GM19468 (cell line): ENCODE results near the gene BEAN1.
A peak's percentile ranks its signal among the peaks of the same experiment; 100 is the strongest.

ENCODE experiments used
- ATAC-seq: cut with Tn5 transposase; IDR thresholded peaks from one replicate; pipeline ENCODE4 v1.9.1; 2021; ENCODE audit warnings: mild to moderate bottlenecking, moderate library complexity, moderate number of reproducible peaks; ENCODE audit not compliant: unreplicated experiment; ENCODE audit errors: extremely low read depth

Gene BEAN1

DNA sequence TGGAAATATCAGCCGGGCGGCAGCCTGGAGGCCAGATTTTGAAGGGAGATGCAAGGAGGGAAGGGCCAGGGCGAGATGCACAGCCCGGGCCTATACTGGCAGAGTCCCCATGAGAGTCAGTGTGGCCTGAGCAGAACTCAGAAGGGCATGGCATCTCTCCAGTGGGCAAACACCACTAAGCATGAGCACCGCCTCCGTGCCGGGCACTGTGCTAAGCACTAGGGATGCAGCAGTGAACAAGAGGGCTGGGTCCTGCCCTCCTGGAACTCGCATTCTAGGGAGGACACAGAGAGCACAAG is 89.4 kb downstream of the BEAN1 start:
- no peak for ATAC-seq

DNA sequence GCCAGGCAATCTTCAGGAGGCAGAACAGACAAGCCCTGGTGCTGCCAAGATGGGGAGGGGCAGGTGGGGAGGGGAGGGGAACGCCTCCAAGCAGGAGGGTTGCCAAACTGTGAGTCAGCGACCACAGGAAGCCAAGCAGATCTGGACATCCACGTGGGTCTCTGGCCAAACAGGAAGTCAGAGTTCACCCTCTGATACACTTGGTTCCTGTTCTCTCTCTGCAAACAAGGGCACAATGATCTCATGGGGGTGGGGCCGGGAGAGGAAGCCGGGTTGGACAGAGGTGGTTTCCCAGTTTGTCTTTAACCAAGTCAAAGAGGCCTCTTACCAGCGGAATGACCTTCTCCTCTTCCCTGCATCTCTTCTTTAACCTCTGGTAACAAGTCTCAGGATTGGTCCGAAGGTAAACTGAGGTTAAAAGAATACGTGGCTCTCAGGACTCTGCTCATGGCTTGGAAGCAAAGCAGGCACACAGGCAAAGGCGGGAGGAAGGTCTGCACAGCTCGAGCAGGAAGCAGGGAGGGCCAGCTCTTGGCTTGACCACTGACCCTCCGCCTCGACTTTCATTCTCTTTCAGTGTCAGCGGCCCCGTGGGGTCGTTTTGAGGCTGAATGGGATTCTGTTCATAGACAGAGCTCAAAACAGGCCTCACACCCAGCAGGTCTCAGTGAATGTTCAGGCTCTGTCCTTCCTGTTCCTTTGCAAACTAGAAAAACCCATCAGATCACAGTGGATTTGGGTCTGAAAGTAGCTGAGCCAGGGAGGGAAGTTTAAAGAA is 89.9 kb downstream of the BEAN1 start:
- ATAC-seq: peak; percentile 85

DNA sequence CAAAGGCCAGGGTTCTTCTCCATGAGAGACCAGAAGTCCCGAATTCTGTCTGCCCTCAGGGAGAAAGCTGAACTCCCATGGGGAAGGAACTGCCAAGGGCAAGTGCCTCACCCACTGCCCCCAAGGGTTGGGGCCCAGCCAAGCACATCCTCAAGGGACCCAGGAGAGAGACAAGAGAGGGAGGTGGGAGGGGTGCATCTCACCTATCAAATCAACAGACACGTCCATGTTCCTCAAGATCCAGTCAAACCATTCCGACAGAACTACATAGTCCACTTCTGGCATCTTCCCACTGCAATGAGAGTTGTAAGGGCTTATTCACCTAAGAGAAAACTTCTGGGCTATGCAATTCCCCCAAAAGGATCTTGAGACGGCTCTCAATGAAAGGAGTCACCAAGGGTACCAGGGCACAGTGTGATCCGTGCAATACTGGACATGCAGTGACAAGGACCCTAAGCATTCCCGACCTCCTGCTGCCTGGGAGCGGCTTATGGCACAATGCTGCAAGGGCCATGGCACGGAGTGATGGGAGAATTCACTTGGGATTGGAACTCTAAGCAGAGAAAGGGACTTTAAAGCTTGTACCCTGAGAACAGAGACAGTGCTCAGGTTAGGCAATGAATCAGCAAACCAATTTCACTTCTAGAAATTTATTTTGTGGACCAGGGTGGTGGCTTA is 90.6 kb downstream of the BEAN1 start:
- ATAC-seq: no peak

DNA sequence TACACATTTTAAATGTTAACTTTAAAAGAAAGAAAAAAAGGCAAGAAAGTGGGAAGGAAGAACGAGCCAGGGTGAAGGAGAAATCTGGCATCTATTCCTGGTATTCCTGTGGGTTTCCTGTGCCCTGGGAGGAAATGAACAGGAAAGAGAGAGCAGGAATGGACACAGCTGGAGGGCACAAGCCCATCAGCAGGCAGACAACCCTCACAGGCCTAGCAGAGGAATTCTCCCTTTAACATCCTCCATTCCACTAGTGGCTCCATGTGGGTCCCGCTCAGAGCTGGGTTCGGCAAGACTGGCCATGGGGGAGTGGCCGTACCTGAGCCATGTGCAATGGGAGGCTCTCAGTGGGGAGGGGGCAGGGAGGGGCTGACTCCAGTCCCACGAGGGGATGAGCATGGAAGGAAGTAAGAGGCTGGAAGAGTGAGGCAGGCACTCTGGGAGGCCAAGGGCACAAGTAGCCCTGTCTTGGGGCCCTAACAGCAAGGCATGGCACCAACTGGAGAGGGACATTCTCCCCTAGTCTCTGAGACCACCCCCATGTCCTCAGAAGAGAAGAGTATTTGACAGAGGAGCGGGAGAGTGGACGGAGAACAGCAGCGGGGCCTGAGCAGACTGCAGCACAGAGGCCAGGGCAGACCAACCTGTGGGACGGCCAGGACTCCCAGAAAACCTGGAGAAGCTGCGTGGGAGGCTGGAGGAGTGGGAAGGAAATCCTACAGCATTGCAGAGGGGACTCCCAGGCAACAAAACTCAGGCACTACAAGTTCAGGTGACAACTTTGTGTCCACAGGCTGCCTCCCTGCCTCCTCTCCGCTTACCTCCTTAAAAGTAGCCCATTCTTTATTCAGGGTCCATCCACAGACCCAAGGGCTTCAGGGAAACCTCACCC is 92.6 kb downstream of the BEAN1 start:
- no peak for ATAC-seq

DNA sequence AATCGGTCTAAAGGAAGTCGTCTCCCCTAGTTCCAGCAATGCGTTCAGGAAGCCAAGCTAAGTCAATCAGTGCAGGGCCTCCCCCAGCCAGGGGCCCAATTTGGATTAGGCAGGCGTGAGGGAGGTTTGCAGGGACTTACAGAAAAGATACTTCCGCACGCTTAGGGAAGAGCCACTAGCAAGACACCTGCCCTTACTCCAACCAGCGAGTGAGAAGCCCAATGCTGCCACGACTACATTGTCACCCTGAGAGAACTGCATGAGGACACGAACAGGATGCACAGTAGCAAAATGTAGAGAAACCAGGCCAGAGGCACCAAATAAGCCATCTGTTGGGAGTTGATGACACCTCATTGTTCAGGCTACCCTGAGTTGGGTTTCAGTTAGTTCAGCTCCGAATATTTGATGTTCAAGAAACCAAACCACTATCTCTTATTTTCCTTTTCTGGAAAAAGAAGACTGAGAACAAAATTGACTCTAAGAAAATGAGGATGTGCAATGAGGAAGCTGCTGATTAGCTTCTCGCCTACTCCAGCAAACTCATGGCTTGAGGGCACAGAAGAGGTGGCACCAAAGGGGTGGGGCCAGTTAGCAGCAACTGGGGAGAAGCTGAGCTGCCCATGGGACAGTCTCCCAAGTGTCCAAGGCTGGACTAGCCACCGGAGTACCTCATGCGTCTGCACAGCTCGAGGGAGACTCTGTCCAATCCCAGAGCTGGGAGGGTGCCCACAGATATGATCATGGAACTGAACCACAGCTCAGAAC is 93.5 kb downstream of the BEAN1 start:
- ATAC-seq: no peak

DNA sequence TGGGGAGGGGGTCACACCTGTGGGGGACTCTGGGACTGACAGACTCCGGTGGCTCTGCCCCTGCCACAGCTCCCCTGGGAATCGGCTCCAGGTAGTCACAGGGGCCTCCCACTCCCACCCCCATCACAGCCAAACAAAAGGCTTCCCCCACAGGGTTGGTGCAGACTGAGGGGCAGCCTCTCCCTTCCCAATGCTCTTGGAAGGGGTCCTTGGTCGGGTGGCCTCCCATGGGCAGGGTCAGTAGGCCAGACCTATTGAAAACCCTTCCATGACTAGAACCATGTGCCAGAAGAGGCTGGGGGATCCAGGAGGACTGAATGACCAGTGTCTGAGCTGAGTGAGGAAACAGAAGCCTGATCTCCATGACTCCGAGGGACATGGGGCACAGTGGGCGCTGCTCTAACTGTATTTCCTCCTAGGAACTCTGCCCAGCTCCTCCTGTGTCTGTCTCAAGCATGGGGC is 94.2 kb downstream of the BEAN1 start:
- no peak for ATAC-seq

DNA sequence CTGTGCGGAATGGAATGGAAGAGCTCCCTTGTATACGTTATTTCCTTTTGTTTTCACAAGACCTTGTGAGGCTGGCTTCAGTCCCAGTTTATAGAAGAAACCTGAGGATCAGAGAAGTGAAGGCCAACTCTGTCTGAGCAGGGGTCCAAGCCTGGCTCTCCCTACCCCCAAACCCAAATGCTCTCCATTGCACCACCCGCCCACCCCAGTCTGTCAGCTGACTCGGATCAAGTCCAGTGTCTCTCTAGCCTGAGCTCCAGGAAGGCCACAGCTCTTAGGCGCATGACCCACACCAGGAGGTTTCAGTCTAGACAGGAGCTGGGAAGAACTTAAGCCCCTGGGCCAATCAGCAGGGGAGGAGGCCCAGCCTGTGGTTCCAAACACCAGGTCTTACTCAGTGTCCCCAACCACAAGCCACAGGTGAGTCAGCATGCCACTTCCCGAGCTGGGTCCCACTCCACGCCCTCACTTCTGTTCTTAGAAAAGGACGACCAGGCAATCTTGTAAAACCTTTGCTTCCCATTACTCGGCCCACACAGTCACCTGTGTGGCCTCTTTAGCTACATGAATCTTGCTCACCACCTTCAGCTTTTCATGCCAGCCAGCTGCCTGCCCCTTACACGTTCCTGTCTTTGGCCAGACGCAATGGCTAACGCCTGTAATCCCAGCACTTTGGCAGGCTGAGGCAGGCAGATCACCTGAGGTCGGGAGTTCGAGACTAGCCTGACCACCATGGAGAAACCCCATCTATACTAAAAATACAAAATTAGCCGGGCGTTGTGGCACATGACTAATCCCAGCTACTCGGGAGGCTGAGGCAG is 95.1 kb downstream of the BEAN1 start:
- no peak for ATAC-seq

DNA sequence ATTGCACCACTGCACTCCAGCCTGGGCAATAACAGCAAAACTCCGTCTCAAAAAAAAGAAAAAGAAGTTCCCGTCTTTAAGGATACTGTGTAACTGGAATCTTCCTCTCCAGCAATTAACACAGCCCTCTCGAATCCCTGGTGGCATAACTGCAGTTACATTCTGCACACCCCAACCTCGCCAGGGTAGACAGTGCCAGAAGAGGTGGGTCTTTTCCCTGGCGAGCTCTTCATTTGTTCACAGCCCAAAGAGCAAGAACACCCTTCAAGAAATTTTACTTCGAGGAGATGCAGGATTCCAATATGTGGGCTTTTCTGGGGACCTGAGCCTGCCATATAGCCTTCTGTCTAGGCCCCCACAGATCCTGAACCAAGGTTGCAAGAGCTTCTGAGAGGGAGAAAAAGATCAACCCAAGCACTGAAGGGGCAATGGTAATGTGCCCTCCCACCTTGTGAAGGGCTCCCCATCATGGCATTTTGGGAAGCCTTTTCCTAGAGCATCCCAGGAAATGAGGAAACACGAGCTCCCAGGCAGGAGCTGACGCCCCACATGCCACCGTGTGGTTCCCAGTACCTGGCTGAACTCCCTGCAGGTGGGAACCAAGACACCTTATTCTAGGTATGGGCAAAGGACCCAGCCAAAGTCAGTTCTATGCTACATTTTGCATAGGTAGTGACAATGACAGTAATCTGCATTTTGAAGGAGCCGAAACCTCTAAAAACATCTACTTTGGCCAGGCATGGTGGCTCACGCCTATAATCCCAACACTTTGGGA is 95.9 kb downstream of the BEAN1 start:
- ATAC-seq: no peak

DNA sequence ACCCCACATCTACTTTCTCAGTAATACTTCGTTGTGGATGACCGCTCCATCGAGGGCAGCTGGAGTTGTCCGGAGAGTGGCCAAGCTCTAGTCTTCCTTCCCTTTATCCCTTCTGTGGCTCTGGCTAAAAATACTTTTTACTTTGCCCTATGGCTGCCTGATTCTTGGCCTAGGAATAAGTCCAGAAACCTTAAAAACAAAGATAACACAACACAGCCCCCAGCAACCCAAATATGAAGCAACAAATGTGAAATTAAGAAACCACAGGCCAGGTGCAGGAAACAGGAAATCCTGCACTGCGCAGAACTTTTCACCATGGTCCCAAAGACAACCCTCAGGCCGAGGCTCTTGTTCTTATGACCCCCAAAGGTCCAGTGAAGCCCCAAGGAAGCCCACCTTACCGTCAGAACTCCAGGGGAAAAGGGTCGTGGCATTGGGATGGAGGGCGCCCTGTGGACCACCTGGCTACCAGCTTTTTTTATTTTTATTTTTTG is 96.8 kb downstream of the BEAN1 start:
- no peak for ATAC-seq

DNA sequence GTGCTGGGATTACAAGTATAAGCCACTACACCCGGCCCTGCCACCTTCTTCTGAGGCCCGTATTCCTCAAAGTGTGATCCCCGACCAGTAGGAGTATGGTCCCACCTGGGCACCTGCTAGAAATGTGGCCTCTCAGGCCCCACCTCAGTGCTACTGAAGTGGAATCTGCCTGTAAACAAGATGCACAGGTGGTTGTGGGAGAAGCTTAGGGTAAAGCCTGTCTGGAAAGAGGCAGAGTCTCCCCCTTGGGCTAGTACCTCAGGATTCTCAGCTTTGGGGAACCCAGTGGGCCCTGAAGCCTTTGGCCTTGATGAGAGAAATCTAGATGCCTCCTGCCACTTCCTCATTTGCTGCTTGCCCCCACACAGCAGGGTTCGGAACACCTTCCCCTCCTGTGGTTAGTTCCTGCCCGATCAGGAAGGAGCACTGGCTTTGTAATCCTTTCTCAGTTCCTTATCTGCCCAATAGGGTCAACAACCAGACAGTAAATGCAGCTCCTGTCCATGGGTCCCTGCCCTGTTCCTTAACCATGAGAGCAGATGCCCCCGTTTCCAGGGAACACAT is 97.6 kb downstream of the BEAN1 start:
- peak; percentile 64 for ATAC-seq

DNA sequence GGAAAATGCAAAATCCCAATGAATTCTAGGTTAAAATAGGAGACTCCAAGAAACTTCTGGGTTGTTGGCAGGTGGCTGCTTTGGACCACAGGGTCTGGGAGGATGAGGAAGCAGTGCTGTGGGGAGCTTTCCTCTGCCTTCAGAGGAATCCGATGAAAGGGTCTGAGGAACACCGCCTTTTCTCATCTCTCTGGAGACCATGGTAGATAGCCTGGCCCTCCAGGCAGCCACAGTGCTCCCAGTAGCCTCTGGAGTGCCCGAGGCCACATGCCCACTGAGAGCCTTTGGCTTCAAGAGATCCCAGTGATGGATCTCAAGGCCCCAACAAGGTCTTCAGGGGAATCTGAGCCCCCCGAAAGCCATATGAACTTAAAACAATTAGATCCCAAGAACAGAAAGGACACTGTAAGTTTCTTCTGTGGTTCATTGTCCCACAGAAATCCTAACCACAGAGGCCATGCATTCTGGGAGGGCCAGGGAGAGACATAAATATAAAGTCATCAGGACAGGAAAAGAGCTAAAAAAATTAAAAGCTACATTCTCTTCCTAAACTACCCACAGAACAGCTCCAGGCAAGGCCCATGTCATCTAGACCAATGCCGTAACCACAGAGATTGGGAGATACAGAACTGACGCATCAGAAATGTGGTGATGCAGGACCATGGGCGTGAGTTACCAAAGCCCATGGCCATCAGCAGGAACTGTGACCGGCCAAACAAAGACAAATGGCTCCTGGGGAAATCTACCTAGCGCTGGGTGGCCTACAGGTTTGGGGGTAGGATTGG is 98.5 kb downstream of the BEAN1 start:
- ATAC-seq: no peak

DNA sequence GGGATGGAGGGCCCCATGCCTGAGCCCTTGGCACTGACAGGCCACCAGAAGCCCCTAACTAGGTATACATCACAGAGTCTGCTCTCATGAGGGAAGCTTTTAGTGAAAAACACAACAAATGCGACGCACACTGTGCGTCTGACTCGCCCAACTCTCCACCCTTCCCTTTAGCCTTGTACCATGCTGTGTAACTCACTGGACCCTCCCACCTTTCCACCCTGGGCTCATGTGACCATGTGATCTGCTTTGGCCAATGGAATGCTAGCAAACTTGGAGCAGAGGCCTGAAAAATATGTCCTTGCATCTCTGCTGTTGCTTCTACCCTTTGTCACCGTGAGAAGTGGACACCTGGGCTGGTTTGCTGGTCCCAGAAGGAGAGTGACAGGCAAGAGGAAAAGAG is 101.2 kb downstream of the BEAN1 start:
- no peak for ATAC-seq

DNA sequence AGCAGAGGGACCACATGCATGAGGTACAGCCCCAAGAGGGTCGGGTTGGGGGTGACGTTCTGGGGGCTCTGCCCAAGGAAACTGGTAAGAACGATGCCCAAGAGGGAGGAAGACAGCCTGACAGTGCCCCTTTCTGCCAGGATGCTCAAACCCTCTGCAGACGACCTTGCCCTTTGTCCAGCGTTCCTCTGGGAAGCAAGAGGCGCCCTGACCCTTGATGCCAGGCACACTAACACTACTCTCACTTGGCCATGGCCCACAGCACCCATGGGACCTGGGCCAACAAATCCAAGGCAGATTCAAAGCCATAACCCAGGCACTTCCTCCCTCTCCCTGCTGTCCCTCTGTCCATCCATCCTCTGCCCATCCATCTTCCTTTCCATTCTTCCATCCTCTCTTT is 102.4 kb downstream of the BEAN1 start:
- no peak for ATAC-seq
